LoVo (cell line): Measurements from ENCODE around the gene KCTD19.

Experiments
- DNase-seq: peaks from one replicate; pipeline ENCODE4 v3.0.0-alpha.2; 2016; ENCODE audit warnings: low spot score

KCTD19 gene

GRCh38 chr16:67283039-67283825 is 43.3 kb downstream of the KCTD19 start:
- no peak for DNase-seq

- DNase-seq: no peak
These were observed 44.1 kb downstream of the KCTD19 start for GRCh38 chr16:67282447-67282805.

- DNase-seq: no peak
These were observed 44.8 kb downstream of the KCTD19 start for GRCh38 chr16:67281536-67282446.

- no peak for DNase-seq
These were observed 46.2 kb downstream of the KCTD19 start for GRCh38 chr16:67280090-67281015.

GRCh38 chr16:67279296-67280089 is 47.0 kb downstream of the KCTD19 start, which contains the start of gene PLEKHG4:
TSS of gene PLEKHG4 (plus strand) at chr16:67279532. CDS start at chr16:67280045, 513 bp downstream.
- DNase-seq: peak; percentile 90

GRCh38 chr16:67278773-67279295 is 47.7 kb downstream of the KCTD19 start:
- DNase-seq: peak; percentile 31

- peak; percentile 5 for DNase-seq
These were observed 48.4 kb downstream of the KCTD19 start for GRCh38 chr16:67277999-67278772.

GRCh38 chr16:67277294-67277998 is 49.1 kb downstream of the KCTD19 start:
- peak; percentile 71 for DNase-seq

- no peak for DNase-seq
These were observed 51.2 kb downstream of the KCTD19 start for GRCh38 chr16:67275321-67275720.

- no peak for DNase-seq
These were observed 55.1 kb downstream of the KCTD19 start for GRCh38 chr16:67271446-67271845.

- DNase-seq: no peak
These were observed 55.6 kb downstream of the KCTD19 start for GRCh38 chr16:67270931-67271338.

- no peak for DNase-seq
These were observed 56.8 kb downstream of the KCTD19 start for GRCh38 chr16:67269766-67270165.

GRCh38 chr16:67268136-67268579 is 58.4 kb downstream of the KCTD19 start:
- DNase-seq: peak; percentile 45

- no peak for DNase-seq
These were observed 60.7 kb downstream of the KCTD19 start for GRCh38 chr16:67265834-67266233.

GRCh38 chr16:67264866-67265265 is 61.7 kb downstream of the KCTD19 start:
- no peak for DNase-seq

GRCh38 chr16:67264277-67264676 is 62.3 kb downstream of the KCTD19 start:
- DNase-seq: no peak

GRCh38 chr16:67263201-67263600 is 63.3 kb downstream of the KCTD19 start:
- DNase-seq: no peak

- no peak for DNase-seq
These were observed 66.0 kb downstream of the KCTD19 start for GRCh38 chr16:67260426-67261063.

GRCh38 chr16:67259705-67260104 is 66.8 kb downstream of the KCTD19 start:
- DNase-seq: no peak
